Spleen (tissue), 7 donors: ENCODE data around the gene ZNF513.

Source experiments
- POLR2A ChIP-seq, 3 donors: fragments of 450-650 bp; IDR thresholded peaks; one replicate each; pipeline ENCODE4 v1.5.1; 2017; ENCODE audit warnings: antibody characterized with exemption in 3 of 3, mild to moderate bottlenecking in 1 of 3
- TF ChIP-seq, protein P1 (sequence below), 11 experiments: fragments of 200-600 bp in 7 of 11; fragments of 450-650 bp in 4 of 11; sonication (generic) in 4 of 11; IDR thresholded peaks in 8 of 11; conservative IDR thresholded peaks in 3 of 11; 1 replicate in 7 of 11; 2 replicates in 4 of 11; pipeline versions ENCODE4 v1.4.0 to v1.8.0; 2016 to 2021; ENCODE audit warnings: antibody characterized with exemption in 11 of 11, inconsistent platforms in 4 of 11, mild to moderate bottlenecking in 1 of 11
- donor health status: DM: no; HTN: no; CAD: no; lungs with moderate emphysema.
- donor health status: DM: no; HTN: no; CAD: no.
- donor health status: DM: no; HTN: no; CAD: no.

DNA sequence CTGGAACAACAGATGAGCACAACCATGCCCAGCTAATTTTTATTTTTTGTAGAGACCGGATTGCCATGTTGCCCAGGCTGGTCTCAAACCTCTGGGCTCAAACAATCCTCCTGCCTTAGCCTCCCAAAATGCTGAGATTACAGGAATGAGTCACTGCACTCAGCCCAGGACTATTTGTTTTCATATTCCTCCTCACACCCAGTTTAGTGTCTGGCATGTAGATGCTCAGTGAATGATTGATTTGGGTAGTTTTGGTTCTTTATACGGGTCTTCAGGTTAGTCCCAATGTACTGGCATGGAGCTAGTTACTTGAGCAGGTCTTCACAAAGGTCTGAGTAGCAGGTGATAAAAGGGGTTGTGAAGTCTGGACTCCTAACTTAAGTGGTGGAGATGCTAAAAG, 16.6 kb downstream of the ZNF513 start:
- TF ChIP-seq, protein P1, sequence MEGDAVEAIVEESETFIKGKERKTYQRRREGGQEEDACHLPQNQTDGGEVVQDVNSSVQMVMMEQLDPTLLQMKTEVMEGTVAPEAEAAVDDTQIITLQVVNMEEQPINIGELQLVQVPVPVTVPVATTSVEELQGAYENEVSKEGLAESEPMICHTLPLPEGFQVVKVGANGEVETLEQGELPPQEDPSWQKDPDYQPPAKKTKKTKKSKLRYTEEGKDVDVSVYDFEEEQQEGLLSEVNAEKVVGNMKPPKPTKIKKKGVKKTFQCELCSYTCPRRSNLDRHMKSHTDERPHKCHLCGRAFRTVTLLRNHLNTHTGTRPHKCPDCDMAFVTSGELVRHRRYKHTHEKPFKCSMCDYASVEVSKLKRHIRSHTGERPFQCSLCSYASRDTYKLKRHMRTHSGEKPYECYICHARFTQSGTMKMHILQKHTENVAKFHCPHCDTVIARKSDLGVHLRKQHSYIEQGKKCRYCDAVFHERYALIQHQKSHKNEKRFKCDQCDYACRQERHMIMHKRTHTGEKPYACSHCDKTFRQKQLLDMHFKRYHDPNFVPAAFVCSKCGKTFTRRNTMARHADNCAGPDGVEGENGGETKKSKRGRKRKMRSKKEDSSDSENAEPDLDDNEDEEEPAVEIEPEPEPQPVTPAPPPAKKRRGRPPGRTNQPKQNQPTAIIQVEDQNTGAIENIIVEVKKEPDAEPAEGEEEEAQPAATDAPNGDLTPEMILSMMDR (IDR thresholded peaks at IDR 0.05 in 8 of 11, conservative IDR thresholded peaks at IDR 0.05 in 3 of 11): no peak
- no peak for TF ChIP-seq POLR2A (IDR thresholded peaks at IDR 0.05)
